ENCODE data around the gene PTCD2.

PTCD2 gene

DNA sequence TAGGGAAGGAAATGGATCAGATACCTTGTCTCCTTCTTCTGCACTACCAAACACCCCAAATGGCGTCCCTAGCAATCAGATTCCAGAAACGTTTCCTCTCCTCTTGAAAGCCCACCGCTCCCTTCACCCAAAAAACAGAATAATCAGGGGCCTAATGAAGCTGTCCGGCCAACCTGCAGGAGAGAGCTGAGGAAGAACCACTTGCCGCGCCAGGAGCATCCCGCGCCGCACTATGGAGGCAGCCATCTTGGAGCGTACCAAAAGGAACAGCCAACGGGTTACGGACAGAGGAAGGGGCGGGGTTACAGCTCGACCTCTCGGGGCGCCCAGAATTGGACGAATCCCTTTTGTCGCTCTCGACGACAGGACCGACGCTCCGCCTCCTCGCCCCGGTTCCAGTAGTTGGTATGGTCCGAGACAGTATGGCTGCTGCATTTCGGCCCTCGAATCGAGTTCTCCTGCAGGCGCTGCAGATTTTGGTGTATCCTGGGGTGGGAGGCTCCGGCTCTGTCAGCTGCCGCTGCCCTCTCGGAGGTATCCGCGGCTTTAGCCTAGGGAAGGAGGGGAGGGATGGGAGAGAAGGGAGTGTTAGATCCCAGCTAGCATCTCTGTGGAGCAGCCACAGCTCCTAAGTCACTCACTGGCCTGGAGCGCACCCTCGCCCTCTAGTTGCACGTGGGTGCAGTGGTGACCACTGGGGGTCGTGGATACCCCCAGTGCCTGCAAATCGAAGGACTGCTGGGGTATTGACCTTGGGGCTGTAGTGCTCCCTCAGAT lies at the start of gene PTCD2, which contains the start of gene MRPS27:
Gene PTCD2 (plus strand): TSS at position 398 of the 777 bp plus-strand sequence. CDS start 10 bp downstream, at position 408.
Gene MRPS27 (minus strand): TSS at position 265 of the 777 bp plus-strand sequence. CDS start 19 bp downstream, at position 246.
- TF ChIP-seq CTCF (IDR thresholded peaks at IDR 0.05; ENCODE audit: insufficient read depth, low read depth, low read length, missing control alignments) = no peak

GRCh38 chr5:72271702-72272101 lies 48.5 kb upstream of the PTCD2 start:
- DNase-seq (ENCODE audit: low read depth) = no peak
- H3K4me3 ChIP-seq (ENCODE audit: low read length) = no peak overlapping the region
- no peak for TF ChIP-seq CTCF (IDR thresholded peaks at IDR 0.05; ENCODE audit: insufficient read depth, low read depth, low read length, missing control alignments)

More for the DNA sequence above, at the start of gene PTCD2, which contains the start of gene MRPS27:
- DNase-seq (ENCODE audit: low read depth) = peak; percentile 99
- H3K4me3 ChIP-seq (ENCODE audit: low read length) = peak within 1 kb of the TSS; percentile 98

DNA sequence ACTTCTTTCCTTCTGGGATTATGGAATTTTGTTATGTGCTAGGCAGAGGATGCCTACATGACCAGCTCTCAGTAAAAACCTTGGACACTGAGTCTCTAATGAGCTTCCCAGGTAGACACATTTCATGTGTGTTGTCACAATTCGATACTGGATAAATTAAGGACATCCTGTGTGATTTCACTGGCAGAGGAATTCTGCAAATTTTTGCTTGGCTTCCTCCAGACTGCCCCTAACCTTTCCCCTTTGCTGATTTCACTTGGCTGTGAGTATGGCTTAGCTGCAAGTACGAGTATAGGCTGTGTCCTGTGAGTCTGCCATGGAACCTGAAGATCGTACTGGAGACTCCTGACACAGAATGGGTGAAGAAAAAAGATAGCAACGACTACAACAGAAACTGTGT lies 47.8 kb upstream of the PTCD2 start:
- no peak for TF ChIP-seq CTCF (IDR thresholded peaks at IDR 0.05; ENCODE audit: insufficient read depth, low read depth, low read length, missing control alignments)
- no peak for DNase-seq (ENCODE audit: low read depth)
- no peak overlapping the region for H3K4me3 ChIP-seq (ENCODE audit: low read length)

DNA sequence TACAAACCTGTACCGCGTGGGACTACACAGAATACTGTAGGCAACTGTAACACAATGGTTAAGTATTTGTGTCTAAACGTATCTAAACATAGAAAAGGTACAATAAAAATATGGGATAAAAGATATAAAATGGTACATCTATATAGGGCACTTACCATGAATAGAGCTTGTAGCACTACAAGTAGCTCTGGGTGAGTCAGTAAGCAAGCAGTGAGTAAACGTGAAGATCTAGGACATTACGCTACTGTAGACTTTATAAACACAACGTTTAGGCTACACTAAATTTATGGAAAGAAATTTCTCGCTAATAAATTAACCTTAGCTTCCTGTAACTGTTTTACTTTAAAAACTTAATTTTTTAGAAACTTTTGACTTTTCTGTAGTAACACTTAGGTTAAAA lies 46.6 kb upstream of the PTCD2 start:
- no peak for TF ChIP-seq CTCF (IDR thresholded peaks at IDR 0.05; ENCODE audit: insufficient read depth, low read depth, low read length, missing control alignments)
- DNase-seq (ENCODE audit: low read depth) = no peak
- no peak overlapping the region for H3K4me3 ChIP-seq (ENCODE audit: low read length)

- H3K4me3 ChIP-seq (ENCODE audit: low read length) = no peak overlapping the region
- no peak for TF ChIP-seq CTCF (IDR thresholded peaks at IDR 0.05; ENCODE audit: insufficient read depth, low read depth, low read length, missing control alignments)
Observed at GRCh38 chr5:72276219-72276752, 43.9 kb upstream of the PTCD2 start.

DNA sequence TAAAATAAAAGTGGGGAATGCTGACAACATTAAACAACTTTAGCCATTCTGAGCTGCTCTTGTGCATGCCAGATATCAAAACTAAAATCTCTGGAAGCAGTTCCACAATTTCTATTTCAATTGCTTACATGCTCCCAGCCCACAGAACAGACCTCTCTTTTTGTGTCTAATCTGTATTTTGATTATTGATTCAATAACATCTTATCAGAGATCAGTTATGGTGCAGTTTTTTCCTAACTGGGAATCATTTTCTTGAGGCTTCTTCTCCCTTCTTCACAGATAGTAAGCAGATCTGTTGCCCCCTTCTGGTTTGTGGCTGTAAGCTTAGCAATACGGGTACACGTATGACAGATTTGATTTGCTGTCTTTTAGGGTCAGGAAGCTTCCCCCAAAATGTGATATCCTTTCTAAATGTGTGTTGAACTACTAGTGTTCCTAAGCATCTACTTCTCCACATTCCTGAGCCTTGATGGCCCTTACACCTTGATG lies 39.5 kb upstream of the PTCD2 start:
- H3K4me3 ChIP-seq (ENCODE audit: low read length) = no peak overlapping the region
- DNase-seq (ENCODE audit: low read depth) = peak; percentile 48
- peak; percentile 68 for TF ChIP-seq CTCF (IDR thresholded peaks at IDR 0.05; ENCODE audit: insufficient read depth, low read depth, low read length, missing control alignments)

More at GRCh38 chr5:72276219-72276752, 43.9 kb upstream of the PTCD2 start:
- DNase-seq (ENCODE audit: low read depth) = no peak
